Prostate gland (tissue), 2 donors: Measurements from ENCODE around the gene RIT1. TPM values are rescaled to one million over a fixed set of nuclear protein-coding genes. Genes with fewer than 3 reads are reported as not detected.

Experiments
- DNase-seq: peaks from one replicate; pipeline ENCODE4 v3.0.0-alpha.2; 2019; ENCODE audit warnings: low spot score
- H3K27ac ChIP-seq, 2 donors: fragments of 200-600 bp; sonication (generic); 2 replicates each; pipeline ENCODE4 v1.5.1; 2017 to 2019
- H3K27me3 ChIP-seq: fragments of 200-600 bp; sonication (generic); replicated peaks from 2 replicates; pipeline ENCODE4 v1.5.1; 2019; ENCODE audit not compliant: insufficient read depth
- H3K36me3 ChIP-seq, 2 donors: fragments of 200-600 bp; sonication (generic); 1 replicate in 1 of 2; 2 replicates in 1 of 2; pipeline versions ENCODE4 v1.5.1 to v1.8.1; 2017 to 2019
- H3K4me1 ChIP-seq: fragments of 200-600 bp; sonication (generic); replicated peaks from 2 replicates; pipeline ENCODE4 v1.5.1; 2019
- H3K4me3 ChIP-seq, 2 donors: fragments of 200-600 bp; sonication (generic); 2 replicates each; pipeline ENCODE4 v1.5.1; 2017 to 2019
- H3K9me3 ChIP-seq: fragments of 200-600 bp; sonication (generic); 2 replicates; pipeline ENCODE4 v1.5.1; 2017
- CTCF ChIP-seq, 4 experiments: fragments of 200-600 bp in 2 of 4; fragments of 450-650 bp in 2 of 4; sonication (generic) in 2 of 4; IDR thresholded peaks; 1 replicate in 3 of 4; 2 replicates in 1 of 4; pipeline ENCODE4 v1.5.1; 2016 to 2019; ENCODE audit warnings: antibody characterized with exemption in 4 of 4, mild to moderate bottlenecking in 2 of 4, moderate library complexity in 2 of 4
- POLR2A ChIP-seq: fragments of 450-650 bp; IDR thresholded peaks from one replicate; pipeline ENCODE4 v1.6.1; 2016; ENCODE audit warnings: antibody characterized with exemption, mild to moderate bottlenecking
- POLR2AphosphoS5 ChIP-seq: sonication (generic); formaldehyde crosslinking; IDR thresholded peaks from one replicate; pipeline ENCODE4 v1.6.1; 2017; ENCODE audit warnings: antibody characterized with exemption
- WGBS: methylation state at CpG from one replicate; pipeline ENCODE4 v1.1.5; 2018; 5-methylcytosine and 5-hydroxymethylcytosine counted together
- intact Hi-C: fragments of 100-400 bp; cut with DNase I; formaldehyde crosslinking; loops from one replicate; pipeline ENCODE4 v1.14.2; 2022
- total RNA-seq, 2 donors: library from RNA; depleted of rRNA; stranded (reverse); fragments of >200 nt; gene quantifications; one replicate each; pipeline ENCODE4 v1.1.0, GENCODE V29; 2016

The RIT1 gene
- total RNA-seq, 2 donors from 2014 or later: 20.8 to 21.8 TPM

GRCh38 chr1:155913969-155914757, 3.0 kb upstream of the RIT1 start:
- DNase-seq: no peak
- Histone ChIP-seq H3K4me3 (no peak overlapping the region), H3K9me3 (no peaks in the 10 kb centered on the region), H3K4me1 (no peaks in the 10 kb centered on the region), H3K27ac (no peak overlapping the region), H3K27me3 (no peaks in the 10 kb centered on the region), H3K36me3 (peaks cover 24 to 28% of the 10 kb centered on the region in 2 donors)
- TF ChIP-seq POLR2A (no peak), POLR2AphosphoS5 (no peak), CTCF (IDR thresholded peaks at IDR 0.05) (no peak)
- 55% methylated on average over 6 of the region's 6 CpGs for WGBS
- intact Hi-C loops: loop anchor here (5.0 to 10.0 kb wide), 2 partner anchors 57 to 159 kb away; partner anchors contain the start of genes GON4L and SYT11

GRCh38 chr1:155912056-155912536, 947 bp upstream of the RIT1 start:
- peak overlapping the region; percentile 89 to 93 for H3K27ac ChIP-seq
- H3K9me3 ChIP-seq: no peaks in the 10 kb centered on the region
- no peaks in the 10 kb centered on the region for H3K4me1 ChIP-seq
- DNase-seq: no peak
- no peak overlapping the region for H3K4me3 ChIP-seq
- H3K36me3 ChIP-seq: peaks cover 8 to 20% of the 10 kb centered on the region in 2 donors
- no peak for TF ChIP-seq CTCF (IDR thresholded peaks at IDR 0.05)
- no peak for TF ChIP-seq POLR2A
- no peak for TF ChIP-seq POLR2AphosphoS5
- no peaks in the 10 kb centered on the region for H3K27me3 ChIP-seq
- intact Hi-C loops: loop anchor here (5.0 to 10.0 kb wide), 2 partner anchors 55 to 157 kb away; partner anchors contain the start of genes GON4L and SYT11
- WGBS: 83% methylated on average over 11 of the region's 11 CpGs

GRCh38 chr1:155910621-155911121, 478 bp downstream of the RIT1 start:
- intact Hi-C loops: loop anchor here (5.0 to 10.0 kb wide), 2 partner anchors 53 to 156 kb away; partner anchors contain the start of genes GON4L and SYT11
- H3K4me1 ChIP-seq: no peaks in the 10 kb centered on the region
- DNase-seq: peak; percentile 10
- TF ChIP-seq POLR2A (no peak), POLR2AphosphoS5 (no peak), CTCF (IDR thresholded peaks at IDR 0.05) (no peak)
- WGBS: 1% methylated on average over 11 of the region's 11 CpGs
- H3K36me3 ChIP-seq: peaks cover 6 to 9% of the 10 kb centered on the region in 2 donors
- H3K4me3 ChIP-seq: peak overlapping the region; percentile 61 to 85
- H3K9me3 ChIP-seq: no peaks in the 10 kb centered on the region
- H3K27ac ChIP-seq: peak overlapping the region; percentile 89 to 93
- H3K27me3 ChIP-seq: no peaks in the 10 kb centered on the region

- H3K27me3 ChIP-seq: no peaks in the 10 kb centered on the region
- intact Hi-C loops: loop anchor here (5.0 to 10.0 kb wide), 2 partner anchors 53 to 155 kb away; partner anchors contain the start of genes GON4L and SYT11
- H3K4me3 ChIP-seq: no peak overlapping the region
- H3K4me1 ChIP-seq: no peaks in the 10 kb centered on the region
- H3K36me3 ChIP-seq: peaks cover 6 to 8% of the 10 kb centered on the region in 2 donors
- TF ChIP-seq CTCF (IDR thresholded peaks at IDR 0.05) (no peak), POLR2AphosphoS5 (peak; percentile 56)
- H3K27ac ChIP-seq: peak overlapping the region; percentile 89 to 93
- WGBS: 37% methylated on average over 4 of the region's 4 CpGs
- H3K9me3 ChIP-seq: no peaks in the 10 kb centered on the region
- DNase-seq: peak; percentile 49
These were observed 1.3 kb downstream of the RIT1 start for GRCh38 chr1:155909894-155910293.
